Loucy (cell line): ENCODE data around the gene UFSP2.

Experiments
- H2AFZ ChIP-seq: fragments of 200-600 bp; sonication (generic); 2 replicates; pipeline ENCODE4 v1.6.0; 2016; ENCODE audit warnings: antibody characterized with exemption, mild to moderate bottlenecking, low read length, moderate library complexity
- H3F3A ChIP-seq: fragments of 200-600 bp; 2 replicates; pipeline ENCODE4 v1.6.0; 2016; ENCODE audit warnings: antibody characterized with exemption, low read depth, mild to moderate bottlenecking
- H3K27me3 ChIP-seq: fragments of 200-600 bp; sonication (generic); 2 replicates; pipeline ENCODE4 v1.6.1; 2014; ENCODE audit warnings: low read length, mild to moderate bottlenecking; ENCODE audit not compliant: insufficient read depth, poor library complexity, severe bottlenecking
- H3K36me3 ChIP-seq: fragments of 200-600 bp; sonication (generic); 2 replicates; pipeline ENCODE4 v1.6.1; 2016; ENCODE audit warnings: low read length; ENCODE audit not compliant: insufficient read depth
- H3K4me1 ChIP-seq: fragments of 200-600 bp; sonication (generic); 2 replicates; pipeline ENCODE4 v1.5.1; 2014; ENCODE audit warnings: low read length, mild to moderate bottlenecking; ENCODE audit not compliant: insufficient read depth, poor library complexity, severe bottlenecking
- H3K4me2 ChIP-seq: fragments of 200-600 bp; sonication (generic); 2 replicates; pipeline ENCODE4 v1.6.0; 2014; ENCODE audit warnings: antibody characterized with exemption, low read length, low read depth, mild to moderate bottlenecking; ENCODE audit not compliant: poor library complexity, severe bottlenecking
- H3K4me3 ChIP-seq: fragments of 200-600 bp; sonication (generic); 2 replicates; pipeline ENCODE4 v1.5.1; 2014; ENCODE audit warnings: low read length, mild to moderate bottlenecking, mixed read lengths; ENCODE audit not compliant: poor library complexity, severe bottlenecking
- H3K79me2 ChIP-seq: fragments of 200-600 bp; sonication (generic); 2 replicates; pipeline ENCODE4 v1.6.1; 2014; ENCODE audit warnings: low read length; ENCODE audit not compliant: insufficient read depth
- H3K9ac ChIP-seq: fragments of 200-600 bp; sonication (generic); 2 replicates; pipeline ENCODE4 v1.6.0; 2014; ENCODE audit warnings: mild to moderate bottlenecking, low read depth, low read length, moderate library complexity; ENCODE audit not compliant: poor library complexity, severe bottlenecking
- H3K9me2 ChIP-seq: fragments of 200-600 bp; sonication (generic); replicated peaks from 2 replicates; pipeline ENCODE4 v1.6.1; 2016; ENCODE audit warnings: low read depth, low read length, mixed read lengths
- H3K9me3 ChIP-seq: fragments of 200-600 bp; sonication (generic); 2 replicates; pipeline ENCODE4 v1.6.1; 2014; ENCODE audit warnings: mild to moderate bottlenecking, antibody characterized with exemption, low read length, low read depth; ENCODE audit not compliant: insufficient read depth
- H4K20me1 ChIP-seq: fragments of 200-600 bp; sonication (generic); 2 replicates; pipeline ENCODE4 v1.6.0; 2014; ENCODE audit warnings: antibody characterized with exemption, low read length, mild to moderate bottlenecking; ENCODE audit not compliant: insufficient read depth, poor library complexity, severe bottlenecking
- EZH2phosphoT487 ChIP-seq: fragments of 200-600 bp; IDR thresholded peaks from 2 replicates; pipeline ENCODE4 v1.6.1; 2018; ENCODE audit warnings: antibody characterized with exemption, mild to moderate bottlenecking, moderate library complexity, borderline replicate concordance
- TF ChIP-seq, protein P1 (sequence below): fragments of 200-600 bp; sonication (generic); conservative IDR thresholded peaks from 2 replicates; pipeline ENCODE4 v1.5.1; 2014; ENCODE audit warnings: mild to moderate bottlenecking, antibody characterized with exemption, low read length

The UFSP2 gene

DNA sequence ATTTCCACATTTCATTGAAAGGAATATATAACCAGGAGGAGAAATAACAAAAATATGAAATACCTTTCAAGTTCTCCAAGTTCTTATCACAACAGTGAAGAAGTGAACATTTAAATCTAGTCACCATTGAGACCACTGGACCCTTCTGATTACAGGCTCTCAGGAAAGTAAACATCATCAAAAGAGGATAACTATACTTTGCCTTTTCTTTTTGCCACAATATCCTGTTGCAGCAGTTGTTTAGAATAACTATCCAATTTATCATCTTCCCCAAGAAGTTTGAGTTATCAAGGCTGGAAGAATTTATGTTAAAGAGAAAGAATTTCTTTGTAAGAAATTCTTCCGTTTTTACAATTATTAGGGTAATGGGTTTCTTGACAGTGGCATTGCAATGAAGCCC is 33.6 kb downstream of the UFSP2 start:
- Histone ChIP-seq H3K9me3 (no peaks in the 10 kb centered on the region), H3K36me3 (no peaks in the 10 kb centered on the region), H2AFZ (no peak overlapping the region), H3K4me1 (peaks cover 22% of the 10 kb centered on the region), H3F3A (peaks cover 2% of the 10 kb centered on the region; the same call in 1 of the 2 replicates), H3K4me2 (peak overlapping the region; percentile 87), H3K4me3 (no peak overlapping the region), H4K20me1 (peaks cover 6% of the 10 kb centered on the region), H3K9me2 (no peaks in the 10 kb centered on the region), H3K27me3 (no peaks in the 10 kb centered on the region), H3K9ac (no peak overlapping the region), H3K79me2 (peaks cover 30% of the 10 kb centered on the region)
- TF ChIP-seq, protein P1, sequence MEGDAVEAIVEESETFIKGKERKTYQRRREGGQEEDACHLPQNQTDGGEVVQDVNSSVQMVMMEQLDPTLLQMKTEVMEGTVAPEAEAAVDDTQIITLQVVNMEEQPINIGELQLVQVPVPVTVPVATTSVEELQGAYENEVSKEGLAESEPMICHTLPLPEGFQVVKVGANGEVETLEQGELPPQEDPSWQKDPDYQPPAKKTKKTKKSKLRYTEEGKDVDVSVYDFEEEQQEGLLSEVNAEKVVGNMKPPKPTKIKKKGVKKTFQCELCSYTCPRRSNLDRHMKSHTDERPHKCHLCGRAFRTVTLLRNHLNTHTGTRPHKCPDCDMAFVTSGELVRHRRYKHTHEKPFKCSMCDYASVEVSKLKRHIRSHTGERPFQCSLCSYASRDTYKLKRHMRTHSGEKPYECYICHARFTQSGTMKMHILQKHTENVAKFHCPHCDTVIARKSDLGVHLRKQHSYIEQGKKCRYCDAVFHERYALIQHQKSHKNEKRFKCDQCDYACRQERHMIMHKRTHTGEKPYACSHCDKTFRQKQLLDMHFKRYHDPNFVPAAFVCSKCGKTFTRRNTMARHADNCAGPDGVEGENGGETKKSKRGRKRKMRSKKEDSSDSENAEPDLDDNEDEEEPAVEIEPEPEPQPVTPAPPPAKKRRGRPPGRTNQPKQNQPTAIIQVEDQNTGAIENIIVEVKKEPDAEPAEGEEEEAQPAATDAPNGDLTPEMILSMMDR = no peak
- TF ChIP-seq EZH2phosphoT487 = no peak

DNA sequence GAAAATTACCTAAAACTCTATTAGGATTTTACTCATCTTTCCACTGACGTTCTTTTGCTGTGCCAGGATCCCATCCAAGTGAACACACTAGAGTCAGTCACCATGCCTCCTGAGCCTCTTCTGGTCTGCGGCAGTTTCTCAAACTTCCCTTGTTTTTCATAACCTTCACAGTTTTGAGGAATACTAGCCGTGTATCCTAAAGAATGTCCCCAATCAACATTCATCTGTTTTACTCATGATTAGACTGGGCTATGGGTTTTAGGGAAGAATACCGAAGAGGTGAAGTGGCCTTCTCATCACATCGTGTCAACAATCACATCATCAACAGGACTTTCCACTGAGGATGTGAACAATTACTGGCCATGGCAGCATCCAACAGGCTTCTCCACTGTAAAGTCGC is 34.8 kb downstream of the UFSP2 start:
- TF ChIP-seq EZH2phosphoT487 = no peak
- TF ChIP-seq, protein P1 = no peak
- peaks cover 26% of the 10 kb centered on the region for H3K79me2 ChIP-seq

DNA sequence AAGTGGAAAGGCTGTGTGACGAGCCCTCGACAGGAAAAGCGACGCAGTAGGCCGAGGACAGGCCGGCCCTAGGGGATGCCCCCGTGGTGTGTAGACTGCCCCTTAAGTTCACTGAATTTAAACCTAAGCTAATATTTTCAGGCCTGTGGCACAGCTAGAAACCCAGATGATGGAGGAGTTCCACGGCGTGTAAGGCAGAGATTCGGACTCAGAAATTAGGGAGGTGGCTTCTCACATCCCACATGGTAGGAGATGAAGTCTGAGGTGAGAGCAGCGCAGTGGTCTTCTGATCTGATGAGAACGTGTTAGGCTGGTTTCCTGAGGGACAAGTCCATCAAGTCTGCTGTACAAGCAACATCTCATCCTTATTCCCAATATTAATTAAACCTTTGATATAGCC is 37.8 kb downstream of the UFSP2 start:
- H3K27me3 ChIP-seq = no peaks in the 10 kb centered on the region
- peaks cover 2% of the 10 kb centered on the region; the same call in 1 of the 2 replicates for H3F3A ChIP-seq
- peaks cover under 1% of the 10 kb centered on the region; the same call in 1 of the 2 replicates for H3K79me2 ChIP-seq
- no peak overlapping the region for H3K4me2 ChIP-seq
- no peaks in the 10 kb centered on the region for H3K9me3 ChIP-seq
- no peaks in the 10 kb centered on the region for H3K9me2 ChIP-seq
- H3K4me1 ChIP-seq = peaks cover 18% of the 10 kb centered on the region
- no peak overlapping the region for H3K9ac ChIP-seq
- no peaks in the 10 kb centered on the region for H3K36me3 ChIP-seq
- H2AFZ ChIP-seq = no peak overlapping the region
- no peak overlapping the region for H3K4me3 ChIP-seq
- no peaks in the 10 kb centered on the region for H4K20me1 ChIP-seq
- TF ChIP-seq, protein P1 = no peak
- TF ChIP-seq EZH2phosphoT487 = no peak

More for the DNA sequence above, 34.8 kb downstream of the UFSP2 start:
- Histone ChIP-seq H3K4me2 (no peak overlapping the region), H3F3A (peaks cover 2% of the 10 kb centered on the region; the same call in 1 of the 2 replicates), H2AFZ (no peak overlapping the region), H3K9me3 (no peaks in the 10 kb centered on the region), H4K20me1 (peaks cover 6% of the 10 kb centered on the region), H3K4me1 (peaks cover 23% of the 10 kb centered on the region), H3K27me3 (no peaks in the 10 kb centered on the region), H3K9me2 (no peaks in the 10 kb centered on the region), H3K9ac (no peak overlapping the region), H3K4me3 (no peak overlapping the region), H3K36me3 (no peaks in the 10 kb centered on the region)
